HUES48 (cell line): ENCODE data around the gene LZTFL1.

ENCODE experiments used
- H3K27ac ChIP-seq: one replicate; pipeline ENCODE4 v1.7.0; 2013; ENCODE audit warnings: low read depth, low read length, inconsistent platforms
- H3K27me3 ChIP-seq: 2 replicates; pipeline ENCODE4 v1.6.1; 2013; ENCODE audit warnings: mild to moderate bottlenecking, low read length; ENCODE audit not compliant: control insufficient read depth, insufficient read depth
- H3K36me3 ChIP-seq: 2 replicates; pipeline ENCODE4 v1.6.1; 2013; ENCODE audit warnings: low read length; ENCODE audit not compliant: control insufficient read depth, insufficient read depth
- H3K4me1 ChIP-seq: 2 replicates; pipeline ENCODE4 v1.6.1; 2013; ENCODE audit warnings: mild to moderate bottlenecking, low read length; ENCODE audit not compliant: control insufficient read depth, insufficient read depth
- H3K4me3 ChIP-seq: 2 replicates; pipeline ENCODE4 v1.5.1; 2013; ENCODE audit warnings: mild to moderate bottlenecking, low read depth, low read length
- H3K9ac ChIP-seq: 2 replicates; pipeline ENCODE4 v1.6.1; 2013; ENCODE audit warnings: mild to moderate bottlenecking, low read depth, low read length, moderate library complexity
- H3K9me3 ChIP-seq: 2 replicates; pipeline ENCODE4 v1.6.1; 2013; ENCODE audit warnings: low read length; ENCODE audit not compliant: control insufficient read depth, insufficient read depth

The LZTFL1 gene

GRCh38 chr3:45874677-45875346 is 32.9 kb upstream of the LZTFL1 start:
- no peak overlapping the region for H3K27ac ChIP-seq
- H3K9ac ChIP-seq: no peak overlapping the region
- H3K27me3 ChIP-seq: no peaks in the 10 kb centered on the region
- H3K9me3 ChIP-seq: no peaks in the 10 kb centered on the region
- H3K4me3 ChIP-seq: no peak overlapping the region
- peaks cover 7% of the 10 kb centered on the region; the same call in 1 of the 2 replicates for H3K4me1 ChIP-seq
- H3K36me3 ChIP-seq: no peaks in the 10 kb centered on the region

GRCh38 chr3:45873638-45874037 is 31.7 kb upstream of the LZTFL1 start:
- Histone ChIP-seq H3K4me3 (no peak overlapping the region), H3K36me3 (no peaks in the 10 kb centered on the region), H3K9me3 (no peaks in the 10 kb centered on the region), H3K4me1 (peaks cover 7% of the 10 kb centered on the region; the same call in 1 of the 2 replicates), H3K27me3 (no peaks in the 10 kb centered on the region), H3K27ac (no peak overlapping the region), H3K9ac (no peak overlapping the region)

DNA sequence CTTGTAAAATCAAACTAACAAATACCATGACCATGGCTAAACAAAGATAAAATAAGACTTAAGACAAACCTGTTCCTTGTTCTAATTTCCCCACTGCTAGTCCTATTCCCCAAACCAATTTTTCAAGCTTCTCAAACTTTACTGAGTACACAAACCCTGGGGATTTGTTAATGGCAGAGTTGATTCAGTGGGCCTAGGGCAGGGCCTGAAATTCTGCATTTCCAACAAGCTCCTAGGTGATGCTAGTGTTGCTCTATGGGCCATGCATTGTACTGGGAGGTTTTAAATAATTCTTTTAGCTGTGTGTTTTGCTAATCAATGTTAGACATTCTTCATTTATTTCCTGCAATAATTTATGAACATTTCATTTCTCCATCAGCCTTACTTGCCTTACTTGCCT is 31.1 kb upstream of the LZTFL1 start:
- Histone ChIP-seq H3K27ac (no peak overlapping the region), H3K36me3 (no peaks in the 10 kb centered on the region), H3K9ac (no peak overlapping the region), H3K4me3 (no peak overlapping the region), H3K9me3 (no peaks in the 10 kb centered on the region), H3K27me3 (no peaks in the 10 kb centered on the region), H3K4me1 (peaks cover 7% of the 10 kb centered on the region; the same call in 1 of the 2 replicates)

DNA sequence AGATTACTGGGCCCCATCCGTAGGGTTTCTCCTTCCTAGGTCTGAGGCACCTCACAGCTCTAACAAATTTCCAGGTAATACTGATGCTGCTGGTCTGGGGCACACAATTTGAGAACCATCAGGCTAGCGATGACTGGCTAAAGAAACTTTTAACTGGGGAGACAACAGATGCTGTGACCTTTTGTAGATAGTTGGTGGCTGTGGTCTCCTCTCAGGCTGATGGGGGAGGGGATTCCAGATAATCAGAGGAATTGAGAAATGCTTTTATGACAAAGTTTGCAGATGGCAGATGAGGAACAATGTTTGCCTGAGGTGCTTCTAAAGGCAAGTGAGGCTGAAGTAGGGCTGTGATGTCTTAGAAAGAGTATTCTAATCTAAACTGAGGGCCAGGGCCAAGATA is 30.6 kb upstream of the LZTFL1 start:
- H3K27ac ChIP-seq: no peak overlapping the region
- no peak overlapping the region for H3K9ac ChIP-seq
- H3K9me3 ChIP-seq: no peaks in the 10 kb centered on the region
- no peaks in the 10 kb centered on the region for H3K27me3 ChIP-seq
- peaks cover 7% of the 10 kb centered on the region; the same call in 1 of the 2 replicates for H3K4me1 ChIP-seq
- H3K36me3 ChIP-seq: no peaks in the 10 kb centered on the region
- H3K4me3 ChIP-seq: no peak overlapping the region

DNA sequence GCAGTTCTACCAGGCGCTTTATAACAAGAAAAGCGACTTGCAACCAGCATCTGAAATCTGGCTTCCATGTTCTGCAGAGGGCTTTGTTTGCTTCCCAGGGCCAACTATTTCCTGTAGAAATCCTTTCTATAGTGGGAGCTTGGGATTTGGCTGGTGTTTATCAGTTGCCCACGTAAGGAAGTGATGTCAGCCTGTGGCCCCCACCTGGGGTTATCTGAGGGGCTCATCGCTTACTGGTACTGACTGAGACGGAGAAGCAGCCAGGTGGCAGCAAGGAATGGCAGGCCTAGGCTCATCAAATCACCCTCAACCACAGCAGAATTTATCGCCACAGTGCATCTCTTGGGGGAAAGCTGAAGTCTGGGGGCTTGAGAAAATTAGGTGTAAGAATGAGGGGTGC is 29.9 kb upstream of the LZTFL1 start:
- no peak overlapping the region for H3K27ac ChIP-seq
- H3K36me3 ChIP-seq: no peaks in the 10 kb centered on the region
- no peaks in the 10 kb centered on the region for H3K27me3 ChIP-seq
- no peaks in the 10 kb centered on the region for H3K9me3 ChIP-seq
- H3K4me1 ChIP-seq: peaks cover 7% of the 10 kb centered on the region; the same call in 1 of the 2 replicates
- H3K4me3 ChIP-seq: no peak overlapping the region
- no peak overlapping the region for H3K9ac ChIP-seq

DNA sequence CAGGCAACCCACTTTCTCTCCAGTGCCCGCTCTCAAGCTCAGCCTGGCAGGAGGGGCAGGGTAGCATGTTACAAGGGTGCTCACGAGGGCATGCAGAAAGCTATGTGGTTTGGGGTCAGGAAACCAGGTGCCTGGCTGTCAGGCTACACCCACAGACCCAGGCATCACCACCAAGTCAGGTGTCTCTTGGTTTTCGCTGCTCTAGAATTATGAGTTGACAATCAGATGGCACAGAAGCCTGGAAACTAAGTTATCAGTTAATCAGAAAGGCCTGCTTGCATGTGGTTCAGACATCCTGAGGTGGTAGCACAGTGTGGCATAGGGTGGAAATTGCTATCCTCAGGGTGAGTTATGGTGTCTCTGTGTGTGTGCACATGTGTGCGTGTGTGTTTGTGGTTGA is 28.2 kb upstream of the LZTFL1 start:
- Histone ChIP-seq H3K4me1 (peaks cover 7% of the 10 kb centered on the region; the same call in 1 of the 2 replicates), H3K27me3 (no peaks in the 10 kb centered on the region; the same call in 1 of the 2 replicates), H3K9ac (no peak overlapping the region), H3K36me3 (no peaks in the 10 kb centered on the region), H3K9me3 (no peaks in the 10 kb centered on the region), H3K27ac (no peak overlapping the region), H3K4me3 (no peak overlapping the region)

DNA sequence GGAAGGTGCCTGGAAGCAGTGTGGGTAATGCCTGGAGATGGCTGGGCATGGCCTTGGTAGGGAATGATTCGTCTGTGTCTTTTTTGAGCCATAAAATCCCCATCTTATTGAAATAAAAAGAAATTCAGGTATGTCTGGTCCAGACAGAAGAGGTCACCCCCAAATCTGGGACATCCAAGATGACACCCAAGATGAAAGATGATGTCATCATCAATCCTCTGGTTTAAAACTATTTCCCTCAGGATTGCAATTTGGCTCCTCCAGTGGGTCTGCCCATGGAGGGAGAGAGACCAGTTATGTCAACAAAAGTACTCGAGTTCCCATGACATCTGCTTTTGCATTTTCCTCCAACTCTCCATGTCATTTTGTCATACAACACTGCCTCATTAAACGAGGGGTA is 27.7 kb upstream of the LZTFL1 start:
- no peak overlapping the region for H3K9ac ChIP-seq
- no peaks in the 10 kb centered on the region for H3K36me3 ChIP-seq
- no peaks in the 10 kb centered on the region for H3K9me3 ChIP-seq
- H3K4me3 ChIP-seq: no peak overlapping the region
- H3K4me1 ChIP-seq: peaks cover 7% of the 10 kb centered on the region; the same call in 1 of the 2 replicates
- no peaks in the 10 kb centered on the region; the same call in 1 of the 2 replicates for H3K27me3 ChIP-seq
- H3K27ac ChIP-seq: no peak overlapping the region

DNA sequence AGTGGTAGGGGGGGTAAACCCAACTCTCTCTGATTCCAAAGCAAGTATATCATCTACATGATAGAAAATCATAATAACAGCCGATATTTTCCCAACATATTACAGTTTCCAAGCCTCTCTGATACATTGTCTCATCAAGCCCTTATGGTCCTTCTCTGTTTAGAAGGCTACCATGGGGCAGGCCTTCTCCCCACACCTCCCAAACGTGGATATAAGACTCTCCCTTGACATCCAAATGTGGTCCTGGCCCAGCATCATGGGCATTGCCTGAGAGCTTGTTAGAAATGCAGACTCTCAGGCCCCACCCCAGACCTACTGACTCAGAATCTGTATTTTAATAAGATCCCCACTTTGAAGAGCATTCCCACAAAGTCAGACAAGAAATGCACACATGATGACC is 26.7 kb upstream of the LZTFL1 start:
- no peaks in the 10 kb centered on the region; the same call in 1 of the 2 replicates for H3K27me3 ChIP-seq
- H3K4me3 ChIP-seq: no peak overlapping the region
- H3K27ac ChIP-seq: no peak overlapping the region
- H3K4me1 ChIP-seq: peaks cover 7% of the 10 kb centered on the region; the same call in 1 of the 2 replicates
- H3K9ac ChIP-seq: no peak overlapping the region
- no peaks in the 10 kb centered on the region for H3K9me3 ChIP-seq
- H3K36me3 ChIP-seq: no peaks in the 10 kb centered on the region

- no peaks in the 10 kb centered on the region; the same call in 1 of the 2 replicates for H3K27me3 ChIP-seq
These were observed 26.3 kb upstream of the LZTFL1 start for GRCh38 chr3:45868213-45868612.

GRCh38 chr3:45865563-45865962 is 23.6 kb upstream of the LZTFL1 start:
- H3K9ac ChIP-seq: no peak overlapping the region
- no peaks in the 10 kb centered on the region for H3K4me1 ChIP-seq
- no peak overlapping the region for H3K27ac ChIP-seq
- no peaks in the 10 kb centered on the region for H3K36me3 ChIP-seq
- no peak overlapping the region for H3K4me3 ChIP-seq
- H3K27me3 ChIP-seq: no peaks in the 10 kb centered on the region; the same call in 1 of the 2 replicates
- no peaks in the 10 kb centered on the region for H3K9me3 ChIP-seq

More at GRCh38 chr3:45868213-45868612, 26.3 kb upstream of the LZTFL1 start:
- Histone ChIP-seq H3K4me1 (peaks cover 7% of the 10 kb centered on the region; the same call in 1 of the 2 replicates), H3K27ac (no peak overlapping the region), H3K36me3 (no peaks in the 10 kb centered on the region), H3K9ac (no peak overlapping the region), H3K4me3 (no peak overlapping the region), H3K9me3 (no peaks in the 10 kb centered on the region)

DNA sequence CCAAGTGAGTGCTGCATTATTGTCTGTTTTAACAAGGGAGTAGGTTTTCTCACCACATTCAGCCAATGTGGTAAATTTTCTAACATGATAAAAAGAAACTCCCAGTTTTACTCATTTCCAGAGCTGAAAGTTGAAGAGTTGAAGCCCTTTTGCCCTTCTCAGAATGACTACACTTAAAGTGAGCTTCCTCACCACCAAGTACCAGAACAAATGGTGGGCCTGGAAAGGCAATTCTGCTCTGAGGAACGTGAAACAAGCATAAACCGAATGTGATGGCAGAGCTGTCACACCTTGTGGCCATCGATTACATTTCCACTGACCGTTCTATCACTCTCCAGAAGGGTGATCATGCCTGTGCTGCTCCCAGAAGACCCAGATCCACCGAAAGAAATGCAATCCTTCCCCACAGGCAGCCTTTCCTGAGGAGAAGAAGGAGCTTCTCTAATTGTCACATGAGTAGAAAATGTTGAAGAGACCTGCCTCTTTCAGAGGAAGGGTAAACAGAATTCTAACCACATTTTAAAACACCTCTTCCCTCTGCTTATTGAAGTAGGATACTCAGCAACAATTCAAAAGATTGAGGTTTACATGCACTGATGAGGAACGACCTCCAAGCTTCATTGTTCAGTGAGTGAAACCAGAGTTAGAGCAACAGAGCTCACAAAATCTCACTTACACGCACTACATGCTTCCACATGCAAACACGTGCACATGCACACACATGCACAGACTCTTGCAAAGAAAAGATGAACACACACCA is 23.0 kb upstream of the LZTFL1 start:
- Histone ChIP-seq H3K9ac (no peak overlapping the region), H3K27me3 (no peaks in the 10 kb centered on the region; the same call in 1 of the 2 replicates), H3K27ac (no peak overlapping the region)

More for the DNA sequence above, 23.0 kb upstream of the LZTFL1 start:
- H3K4me3 ChIP-seq: no peak overlapping the region
- H3K36me3 ChIP-seq: no peaks in the 10 kb centered on the region
- no peaks in the 10 kb centered on the region for H3K9me3 ChIP-seq
- no peaks in the 10 kb centered on the region for H3K4me1 ChIP-seq
